ENCODE data around the gene B3GAT1.
"Not testable (repeated sequence)": the region's sequence is repeated elsewhere in the genome, so short reads cannot be mapped to it uniquely, and the experiment has no call there.

B3GAT1 gene, protein sequence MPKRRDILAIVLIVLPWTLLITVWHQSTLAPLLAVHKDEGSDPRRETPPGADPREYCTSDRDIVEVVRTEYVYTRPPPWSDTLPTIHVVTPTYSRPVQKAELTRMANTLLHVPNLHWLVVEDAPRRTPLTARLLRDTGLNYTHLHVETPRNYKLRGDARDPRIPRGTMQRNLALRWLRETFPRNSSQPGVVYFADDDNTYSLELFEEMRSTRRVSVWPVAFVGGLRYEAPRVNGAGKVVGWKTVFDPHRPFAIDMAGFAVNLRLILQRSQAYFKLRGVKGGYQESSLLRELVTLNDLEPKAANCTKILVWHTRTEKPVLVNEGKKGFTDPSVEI

DNA sequence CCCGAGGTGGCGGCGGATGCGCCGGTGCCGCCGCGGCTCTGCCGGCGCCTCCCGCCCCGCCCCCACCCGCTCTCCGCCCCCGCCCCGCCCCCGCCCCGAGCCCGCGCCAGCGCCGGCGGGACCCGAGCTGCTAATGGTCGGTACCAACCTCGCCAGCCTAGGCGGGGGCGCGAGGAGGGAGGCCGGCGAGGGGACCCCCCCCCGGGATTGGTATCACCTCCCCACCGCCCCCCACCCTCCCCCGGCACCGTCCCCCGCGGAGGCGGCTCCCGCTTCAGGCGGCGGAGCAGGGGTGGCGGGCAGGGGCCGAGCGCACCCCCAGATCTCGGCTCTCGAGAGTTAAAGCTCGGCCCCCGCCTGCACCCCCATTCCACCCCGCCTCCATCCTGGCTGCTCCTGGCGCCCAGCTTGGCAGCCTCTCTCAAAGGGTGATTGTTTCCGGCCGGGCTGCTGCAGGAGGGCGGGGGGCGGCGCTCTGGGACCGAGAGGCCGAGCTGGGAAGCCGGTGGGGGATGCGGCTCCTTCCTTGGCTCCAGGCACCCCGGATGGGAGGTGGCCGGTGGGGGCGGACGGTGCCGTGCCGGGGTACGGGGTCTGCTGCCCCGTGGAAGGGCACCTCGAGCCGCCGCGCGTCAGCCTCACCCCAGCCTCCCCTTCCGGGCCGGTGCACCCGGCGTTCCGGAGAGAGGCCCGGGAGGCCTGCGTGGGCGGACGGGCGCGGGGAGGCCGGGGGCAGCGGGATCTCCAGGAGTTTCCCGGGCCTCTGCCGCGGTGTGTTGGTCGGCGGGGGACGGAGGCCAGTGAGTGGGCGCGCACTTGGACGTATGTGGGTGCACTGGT, at the start of gene B3GAT1:
Gene B3GAT1, minus strand, starts transcription at position 40 of the 840 bp plus-strand sequence. CDS start 24,583 bp downstream, outside the sequence.
- DNase-seq = no peak

DNA sequence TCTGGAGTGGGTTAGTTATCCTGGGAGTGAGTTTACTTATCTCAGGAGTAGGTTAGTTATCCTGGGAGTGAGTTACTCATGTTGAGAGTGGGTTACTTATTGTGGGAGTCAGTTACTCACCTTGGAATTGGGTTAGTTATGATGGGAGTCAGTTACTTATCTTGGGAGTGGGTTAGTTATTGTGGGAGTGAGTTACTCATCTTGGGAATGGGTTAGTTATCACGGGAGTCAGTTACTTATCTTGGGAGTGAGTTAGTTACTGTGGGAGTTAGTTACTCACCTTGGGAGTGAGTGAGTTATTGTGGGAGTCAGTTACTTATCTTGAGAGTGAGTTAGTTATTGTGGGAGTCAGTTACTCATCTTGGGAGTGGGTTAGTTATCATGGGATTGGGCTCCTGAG, 49.6 kb upstream of the B3GAT1 start:
- no peak for DNase-seq

DNA sequence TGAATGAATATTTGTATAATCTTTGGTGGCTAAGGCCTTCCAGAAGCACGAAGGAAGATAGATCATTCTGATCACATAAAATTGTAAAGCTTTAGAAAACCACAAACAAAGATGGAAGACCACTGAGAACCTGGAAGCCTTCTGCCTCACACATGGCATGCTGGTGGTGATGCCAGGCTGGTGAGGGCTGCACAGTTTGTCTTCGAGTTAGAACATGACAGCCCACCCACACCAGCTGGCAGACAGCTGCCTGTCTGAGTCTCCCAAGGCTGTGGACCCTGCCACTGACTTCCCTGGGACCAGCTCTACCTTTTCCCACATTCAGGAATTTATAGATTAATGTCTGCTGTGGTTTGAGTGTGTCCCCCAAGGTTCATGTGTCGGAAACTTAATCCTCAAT, 48.8 kb upstream of the B3GAT1 start:
- no peak for DNase-seq

DNA sequence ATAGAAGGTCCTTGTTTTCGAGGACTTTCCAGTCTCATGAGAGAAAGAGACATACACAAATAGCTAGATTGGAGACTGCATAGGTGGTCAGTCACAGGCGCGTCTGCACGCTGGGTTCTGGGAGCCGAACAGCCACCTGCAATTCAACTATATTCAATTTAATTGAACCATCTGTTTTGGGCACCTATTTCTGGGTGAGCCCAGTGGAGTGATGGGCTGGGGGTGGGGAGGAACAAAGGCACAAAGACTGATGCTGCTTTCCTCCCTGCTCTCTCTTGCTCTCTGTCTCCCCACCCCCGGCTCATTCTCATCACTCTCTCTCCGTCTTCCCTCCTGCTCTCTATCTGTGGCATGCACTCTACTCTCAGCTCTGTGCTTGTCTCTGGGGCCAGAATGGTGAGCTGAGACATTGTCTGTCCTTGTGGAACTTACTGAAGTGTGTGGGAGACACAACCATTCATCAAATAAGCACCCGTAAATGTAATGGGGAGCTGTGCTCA, 48.1 kb upstream of the B3GAT1 start:
- no peak for DNase-seq

DNA sequence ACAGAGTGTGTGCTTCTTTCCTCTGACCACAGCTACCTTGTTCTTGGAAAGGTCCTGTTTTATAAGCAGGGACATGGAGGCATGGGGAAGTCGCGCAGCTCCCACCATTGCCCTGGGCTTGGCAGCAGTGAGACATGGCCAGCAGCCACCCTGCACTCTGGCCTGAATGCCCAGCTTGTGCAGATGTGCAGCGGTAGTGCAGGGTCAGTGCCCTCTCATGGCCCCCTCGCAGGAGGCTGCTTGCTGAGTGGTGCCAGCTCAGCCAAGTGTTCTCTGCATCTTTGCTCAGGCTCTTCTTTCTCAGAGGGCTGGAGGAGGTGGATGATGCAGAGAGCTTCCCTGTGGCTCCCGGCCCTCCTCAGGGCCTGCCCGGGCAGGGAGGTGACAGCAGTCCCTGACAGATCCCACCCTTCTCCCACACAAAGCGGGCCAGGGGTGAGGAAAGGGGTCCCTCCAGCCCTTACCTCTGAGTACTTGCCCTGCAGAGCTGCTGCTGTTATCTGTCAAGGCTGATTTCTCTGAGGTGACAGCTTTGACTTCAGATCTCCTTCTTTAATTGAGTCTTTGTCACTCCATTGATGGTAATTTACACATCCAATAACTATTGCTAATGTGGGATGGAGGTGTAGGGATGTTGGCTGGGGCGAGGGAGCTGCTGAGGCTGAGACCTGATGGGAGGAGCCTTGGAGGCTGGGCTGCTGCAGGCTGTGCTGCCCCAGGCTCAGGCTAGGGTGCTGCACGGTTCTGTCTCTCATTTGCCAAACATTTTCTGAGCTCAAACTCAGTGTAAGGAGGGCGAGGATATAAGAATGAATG, 47.4 kb upstream of the B3GAT1 start:
- DNase-seq = no peak

DNA sequence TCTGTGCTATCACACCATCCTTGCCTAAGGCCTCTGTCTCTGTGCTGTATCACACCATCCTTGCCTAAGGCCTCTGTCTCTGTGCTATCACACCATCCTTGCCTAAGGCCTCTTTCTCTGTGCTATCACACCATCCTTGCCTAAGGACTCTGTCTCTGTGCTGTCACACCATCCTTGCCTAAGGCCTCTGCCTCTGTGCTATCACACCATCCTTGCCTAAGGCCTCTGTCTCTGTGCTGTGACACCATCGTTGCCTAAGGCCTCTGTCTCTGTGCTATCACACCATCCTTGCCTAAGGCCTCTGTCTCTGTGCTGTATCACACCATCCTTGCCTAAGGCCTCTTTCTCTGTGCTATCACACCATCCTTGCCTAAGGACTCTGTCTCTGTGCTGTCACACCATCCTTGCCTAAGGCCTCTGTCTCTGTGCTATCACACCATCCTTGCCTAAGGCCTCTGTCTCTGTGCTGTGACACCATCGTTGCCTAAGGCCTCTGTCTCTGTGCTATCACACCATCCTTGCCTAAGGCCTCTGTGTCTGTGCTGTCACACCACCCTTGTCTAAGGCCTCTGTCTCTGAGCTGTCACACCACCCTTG, 45.5 kb upstream of the B3GAT1 start:
- not testable (repeated sequence) for DNase-seq

DNA sequence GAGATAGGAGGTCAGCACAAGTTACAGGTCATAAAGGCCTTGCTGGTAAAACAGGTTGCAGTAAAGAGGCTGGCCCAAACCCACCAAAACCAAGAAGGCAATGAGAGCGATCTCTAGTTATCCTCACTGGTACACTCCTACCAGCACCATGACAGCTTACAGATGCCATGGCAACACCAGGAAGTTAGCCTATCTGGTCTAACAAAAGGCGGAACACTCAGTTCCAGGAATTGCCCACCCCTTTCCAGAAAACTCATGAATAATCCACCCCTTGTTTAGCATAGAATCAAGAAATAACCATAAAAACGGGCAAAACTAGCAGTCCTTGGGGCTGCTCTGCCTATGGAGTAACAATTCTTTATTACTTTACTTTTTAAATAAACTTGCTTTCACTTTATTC, 43.5 kb upstream of the B3GAT1 start:
- DNase-seq = no peak

DNA sequence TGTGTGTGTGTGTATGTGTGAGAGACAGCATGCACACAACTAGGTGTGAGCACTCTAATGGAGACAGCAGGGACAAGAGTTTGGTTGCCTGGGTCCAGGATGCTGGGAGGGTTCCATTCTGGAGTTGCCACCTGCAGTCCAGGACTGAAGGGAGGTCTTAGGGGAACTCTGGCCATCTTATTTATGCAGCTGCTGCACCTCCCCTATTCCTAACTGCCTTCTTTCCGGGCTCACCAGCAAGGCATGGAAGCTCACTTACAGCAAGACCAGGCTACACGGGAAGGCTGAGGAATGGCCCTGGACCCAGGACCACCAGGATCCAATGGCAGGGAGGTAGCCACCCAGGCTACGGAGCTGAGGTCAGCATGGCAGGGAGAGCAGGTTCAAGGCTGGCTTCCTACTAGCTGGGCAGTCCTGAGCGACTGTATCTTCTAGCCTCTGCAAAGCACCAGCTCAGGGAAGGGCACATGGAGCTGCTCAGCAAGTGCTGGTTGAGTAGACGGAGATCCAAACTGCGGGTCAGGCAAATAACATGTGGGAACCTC, 42.2 kb upstream of the B3GAT1 start:
- DNase-seq = no peak

DNA sequence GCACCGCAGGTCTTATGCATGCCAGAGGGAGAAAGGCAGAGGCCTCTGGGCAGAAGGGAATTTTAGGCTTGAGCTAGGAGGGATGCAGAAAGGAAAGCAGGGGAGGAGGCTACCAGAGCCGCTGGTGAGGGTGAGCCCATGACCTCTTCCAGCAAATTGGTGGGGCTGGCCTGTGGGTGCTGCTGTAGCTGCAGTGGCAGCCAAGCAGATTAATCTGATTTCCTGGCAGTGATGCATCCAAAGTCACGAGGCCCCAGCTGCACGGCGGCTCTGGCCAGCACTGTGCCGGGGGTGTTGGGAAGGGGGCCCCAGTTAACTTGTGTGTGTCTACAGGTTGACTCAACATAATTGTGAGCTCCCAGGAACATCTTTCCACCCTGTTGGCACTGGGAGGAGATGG, 41.4 kb upstream of the B3GAT1 start:
- no peak for DNase-seq

DNA sequence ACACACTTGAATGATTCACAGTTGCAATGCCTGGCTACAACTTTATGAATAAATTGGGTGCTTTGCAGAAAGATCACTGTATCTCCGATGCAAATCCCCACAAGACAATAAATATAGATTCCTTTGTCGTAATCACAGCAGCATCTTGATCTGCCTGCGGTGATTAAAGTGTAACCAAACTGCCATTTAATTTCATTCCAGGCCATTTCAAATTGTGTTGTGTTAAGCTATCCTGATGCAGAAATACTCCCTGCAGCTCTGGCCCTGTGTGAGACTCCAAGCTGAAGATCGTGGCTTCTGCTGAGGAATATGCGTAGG, 40.8 kb upstream of the B3GAT1 start:
- DNase-seq = no peak

DNA sequence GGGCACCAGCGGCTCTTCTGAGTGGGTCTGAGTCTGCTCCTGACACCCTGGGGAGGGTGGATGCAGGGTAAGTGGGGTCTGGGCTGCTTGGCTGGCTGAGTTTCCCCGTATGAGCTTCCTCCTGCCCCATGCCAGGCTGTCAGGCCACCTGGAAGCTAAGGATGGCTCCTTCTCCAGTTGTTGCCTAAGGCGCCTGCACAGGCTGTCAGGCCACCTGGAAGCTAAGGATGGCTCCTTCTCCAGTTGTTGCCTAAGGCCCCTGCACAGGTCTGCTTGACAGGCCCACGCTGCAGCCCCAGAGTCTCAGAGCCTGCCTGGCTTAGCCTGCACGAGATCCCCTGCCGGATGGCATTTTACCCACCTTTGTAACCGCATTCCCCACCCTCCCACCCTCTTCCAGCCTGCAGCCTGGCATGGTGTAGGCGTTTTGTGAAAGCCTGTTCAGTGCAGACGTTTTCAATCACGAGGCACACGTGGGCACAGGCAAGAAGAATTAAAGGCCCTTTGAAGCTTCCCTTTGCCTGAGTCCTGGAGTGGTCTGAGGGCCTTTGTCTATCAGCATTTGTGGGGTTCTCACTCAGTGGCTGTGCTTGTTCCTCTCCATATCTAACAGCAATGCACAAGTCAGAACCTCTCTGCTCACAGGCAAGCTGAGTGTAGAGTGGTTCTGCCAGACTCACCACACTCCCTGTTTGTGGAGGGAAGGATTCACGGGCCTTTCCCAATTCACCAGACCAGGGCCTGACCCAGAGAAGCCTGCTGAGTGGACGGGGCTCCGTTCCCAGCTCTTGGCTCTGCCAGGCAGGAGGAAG, 40.2 kb upstream of the B3GAT1 start:
- DNase-seq = no peak

DNA sequence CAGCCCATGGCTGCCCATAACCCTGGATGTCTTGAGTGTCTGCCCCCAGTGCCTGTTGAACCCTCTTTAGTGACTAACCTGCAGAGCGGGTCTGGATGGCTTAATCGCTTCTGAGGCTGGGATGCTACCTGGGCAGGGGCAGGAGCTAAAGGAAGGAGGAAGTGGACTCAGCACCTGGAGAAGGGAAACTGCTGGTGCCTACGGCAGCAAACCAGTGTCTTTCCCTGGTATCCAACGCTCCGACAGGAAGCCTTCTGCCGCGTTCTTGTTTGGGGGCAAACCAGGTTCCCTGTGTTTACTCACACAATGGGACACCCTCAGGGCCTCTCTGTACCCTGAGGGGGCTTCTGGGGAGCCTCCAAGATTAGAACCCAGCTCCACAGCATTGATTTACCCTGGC, 38.1 kb upstream of the B3GAT1 start:
- no peak for DNase-seq

DNA sequence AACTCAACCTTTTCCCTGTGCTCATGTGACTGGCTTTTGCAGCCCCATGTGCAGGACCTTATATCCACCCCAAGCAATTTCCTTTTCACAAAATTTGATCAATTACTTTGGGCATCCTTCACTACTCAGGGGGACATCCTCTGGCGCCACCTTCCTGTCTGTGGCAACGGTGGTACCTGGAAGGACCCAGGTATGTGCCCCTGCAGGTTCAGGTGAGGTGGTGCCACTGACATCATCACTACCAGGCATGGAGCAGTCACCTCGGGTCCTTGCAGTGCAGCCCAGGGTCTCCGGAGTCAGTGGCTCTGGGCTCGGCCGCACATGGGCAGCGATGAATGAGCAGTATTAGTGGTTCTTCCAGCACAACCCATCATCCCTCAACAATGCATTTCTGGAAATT, 37.7 kb upstream of the B3GAT1 start:
- no peak for DNase-seq

DNA sequence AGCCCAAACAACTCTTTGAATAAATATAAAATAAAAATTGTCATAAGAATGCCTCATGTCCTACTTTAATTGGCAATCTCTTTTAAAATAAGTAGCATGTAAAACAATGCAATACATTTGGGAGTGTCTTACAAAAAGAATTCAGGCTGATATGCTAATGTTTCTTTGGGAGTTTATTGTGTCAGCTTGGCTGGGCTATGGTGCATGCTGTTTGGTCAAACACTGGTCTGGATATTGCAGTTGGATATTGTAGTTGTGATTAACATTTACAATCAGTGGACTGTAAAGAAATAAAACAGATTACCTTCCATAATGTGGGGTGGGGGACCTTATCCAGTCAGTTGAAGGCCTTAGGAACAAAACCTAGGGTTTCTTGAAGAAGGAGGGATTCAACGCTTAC, 37.0 kb upstream of the B3GAT1 start:
- no peak for DNase-seq

DNA sequence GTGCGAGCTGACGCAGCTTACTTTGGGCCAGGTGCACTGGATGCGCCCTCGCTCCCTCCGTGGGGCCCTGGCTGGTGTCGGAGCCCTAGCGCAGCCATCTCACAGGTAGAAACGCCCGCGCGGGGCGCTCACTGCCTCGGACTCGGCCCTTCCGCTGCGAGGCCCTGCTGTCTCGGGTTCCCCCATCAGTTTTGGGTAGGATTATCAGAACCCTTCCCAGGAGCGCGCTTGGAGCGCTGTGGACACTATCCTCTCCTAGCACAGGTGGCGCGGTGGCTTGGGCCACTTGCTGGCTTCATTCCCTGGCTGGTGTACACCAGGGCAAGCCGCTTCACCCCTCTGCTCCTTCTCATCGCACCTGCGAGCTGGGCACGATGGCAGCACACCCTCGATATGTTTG, 35.7 kb upstream of the B3GAT1 start:
- no peak for DNase-seq

DNA sequence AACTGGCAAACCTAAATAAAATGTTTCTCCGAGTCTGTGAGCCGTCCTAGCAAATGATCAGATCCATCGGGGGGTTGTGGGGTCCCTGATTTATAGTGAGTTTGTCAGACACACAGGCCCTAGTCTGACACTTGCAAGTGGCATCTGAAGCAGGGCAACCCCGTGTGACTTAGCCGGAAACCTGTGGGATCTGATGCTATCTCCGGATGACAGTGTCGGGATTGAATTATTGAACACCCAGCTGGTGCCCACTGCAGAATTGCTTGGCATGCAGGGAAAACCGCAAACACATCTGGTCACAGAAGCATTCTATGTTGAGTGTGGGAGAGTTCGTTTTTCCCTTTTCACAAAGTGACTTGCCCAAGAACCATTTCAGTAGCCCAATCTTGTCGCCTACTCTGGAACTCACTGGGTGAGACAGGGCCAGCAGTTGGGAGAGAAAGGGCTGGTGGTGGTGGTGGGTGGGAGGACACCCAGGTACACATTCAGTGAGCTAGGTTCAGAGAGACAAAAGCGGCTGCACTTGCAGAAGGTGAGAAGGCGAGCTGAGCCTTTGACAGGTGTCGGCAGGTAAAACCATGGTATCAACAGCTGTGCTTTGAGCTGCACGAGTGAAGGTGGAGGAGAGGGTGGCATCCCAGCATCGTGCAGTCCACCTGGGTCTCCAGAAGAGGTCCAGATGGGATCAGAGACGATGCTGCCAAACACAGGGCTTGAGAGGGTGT, 33.7 kb upstream of the B3GAT1 start:
- no peak for DNase-seq

DNA sequence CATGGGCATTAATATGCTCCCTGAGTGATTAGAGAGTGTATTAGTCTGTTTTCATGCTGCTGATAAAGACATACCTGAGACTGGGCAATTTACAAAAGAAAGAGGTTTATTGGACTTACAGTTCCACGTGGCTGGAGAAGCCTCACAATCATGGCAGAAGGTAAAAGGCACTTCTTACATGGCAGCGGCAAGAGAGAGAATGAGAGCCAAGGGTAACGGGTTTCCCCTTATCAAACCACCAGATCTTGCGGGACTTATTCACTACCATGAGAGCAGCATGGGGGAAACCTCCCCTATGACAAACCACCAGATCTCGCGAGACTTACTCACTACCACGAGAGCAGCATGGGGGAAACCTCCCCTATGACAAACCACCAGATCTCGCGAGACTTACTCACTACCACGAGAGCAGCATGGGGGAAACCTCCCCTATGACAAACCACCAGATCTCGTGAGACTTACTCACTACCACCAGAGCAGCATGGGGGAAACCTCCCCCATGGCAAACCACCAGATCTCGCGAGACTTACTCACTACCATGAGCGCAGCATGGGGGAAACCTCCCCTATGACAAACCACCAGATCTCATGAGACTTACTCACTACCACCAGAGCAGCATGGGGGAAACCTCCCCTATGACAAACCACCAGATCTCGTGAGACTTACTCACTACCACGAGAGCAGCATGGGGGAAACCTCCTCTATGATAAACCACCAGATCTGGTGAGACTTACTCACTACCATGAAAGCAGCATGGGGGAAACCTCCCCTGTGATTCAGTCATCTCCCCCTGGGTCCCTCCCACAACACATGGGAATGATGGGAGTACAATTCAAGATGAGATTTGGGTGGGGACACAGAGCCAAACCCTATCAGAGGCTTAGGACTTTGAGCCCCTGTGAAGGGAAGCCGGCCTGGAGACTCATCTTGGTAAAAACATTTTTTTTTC, 32.4 kb upstream of the B3GAT1 start:
- not testable (repeated sequence) for DNase-seq

DNA sequence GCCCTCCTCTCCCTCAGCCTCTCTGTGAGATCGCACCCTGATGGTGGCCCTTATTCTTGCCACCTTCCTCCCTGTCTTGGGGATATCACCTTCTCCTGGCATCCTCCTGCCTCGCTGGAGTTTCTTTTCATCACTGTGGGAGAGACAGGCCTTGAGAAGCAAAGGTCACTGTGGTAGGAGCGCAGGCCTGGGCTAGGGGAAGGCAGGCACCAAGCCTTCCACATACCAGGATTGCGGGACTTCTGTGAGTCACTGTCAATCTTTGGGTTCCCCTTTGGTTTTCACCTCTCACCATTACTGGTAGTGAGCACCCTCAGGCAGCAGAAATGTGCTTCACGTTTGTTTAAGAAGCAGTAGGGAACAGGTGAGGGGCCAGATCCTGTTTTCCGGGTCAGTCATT, 31.2 kb upstream of the B3GAT1 start:
- no peak for DNase-seq

DNA sequence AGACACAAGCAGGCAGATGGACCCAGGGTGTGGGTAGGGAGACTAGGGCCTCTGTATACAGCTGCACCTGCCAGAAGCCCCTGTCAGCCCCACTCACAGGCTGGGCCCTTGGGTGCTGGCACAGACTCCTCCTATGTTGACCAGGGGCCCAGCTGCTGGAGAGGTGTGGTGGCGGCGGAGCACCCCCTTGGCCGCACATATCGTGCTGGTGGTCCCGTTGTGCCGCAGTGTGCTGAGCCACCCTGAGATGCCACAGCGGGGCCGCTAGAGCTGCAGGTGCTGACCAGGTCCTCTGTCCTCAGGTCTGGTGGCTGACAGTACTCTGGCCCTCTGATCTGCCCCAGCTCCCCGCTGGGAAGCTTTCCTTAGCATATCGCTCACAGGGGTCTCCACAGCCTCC, 30.2 kb upstream of the B3GAT1 start:
- no peak for DNase-seq

DNA sequence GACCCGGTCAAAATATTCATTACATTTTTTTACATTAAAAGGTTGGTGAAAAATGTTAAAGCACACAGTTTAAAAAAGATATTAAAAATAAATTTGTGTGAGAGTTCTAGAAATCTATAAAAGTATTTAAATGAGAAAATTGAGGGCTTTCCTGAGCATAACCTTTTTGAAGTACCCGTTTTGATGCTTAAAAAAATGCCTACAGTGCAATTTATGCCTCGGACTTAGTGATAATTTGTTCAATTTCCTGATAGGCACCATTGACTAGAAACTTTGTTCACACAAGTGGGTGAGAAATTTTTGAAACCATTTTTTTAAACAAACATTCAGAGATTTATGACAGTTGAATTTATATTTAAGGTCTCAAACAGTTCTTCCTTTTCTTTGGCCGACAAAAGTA, 29.7 kb upstream of the B3GAT1 start:
- DNase-seq = no peak

Measured in activated T-cell treated with anti-CD3 and anti-CD28 coated beads for 4 hours (primary cell).